Right hindlimb (tissue), 1 donor: ENCODE results near the gene CXXC5.
"Not testable (repeated sequence)": the region's sequence is repeated elsewhere in the genome, so short reads cannot be mapped to it uniquely, and the experiment has no call there.

Experiments
- DNase-seq: peaks from one replicate; pipeline ENCODE4 v3.0.0-alpha.2; 2018

The CXXC5 gene

GRCh38 chr5:139696894-139697658 is 48.9 kb downstream of the CXXC5 start:
- peak; percentile 95 for DNase-seq

- peak; percentile 95 for DNase-seq
Measured at GRCh38 chr5:139698490-139699146, 50.5 kb downstream of the CXXC5 start.

- peak; percentile 42 for DNase-seq
Measured at GRCh38 chr5:139699351-139699750, 51.2 kb downstream of the CXXC5 start.

GRCh38 chr5:139700711-139701055 is 52.5 kb downstream of the CXXC5 start:
- DNase-seq: peak; percentile 11

GRCh38 chr5:139701056-139701741 is 53.0 kb downstream of the CXXC5 start:
- DNase-seq: peak; percentile 30

- peak; percentile 2 for DNase-seq
Measured at GRCh38 chr5:139702548-139702947, 54.4 kb downstream of the CXXC5 start.

GRCh38 chr5:139704748-139705147 is 56.6 kb downstream of the CXXC5 start:
- DNase-seq: no peak

- no peak for DNase-seq
Measured at GRCh38 chr5:139705191-139705590, 57.0 kb downstream of the CXXC5 start.

- no peak for DNase-seq
Measured at GRCh38 chr5:139705655-139706587, 57.8 kb downstream of the CXXC5 start.

GRCh38 chr5:139707445-139708003 is 59.4 kb downstream of the CXXC5 start:
- no peak for DNase-seq

GRCh38 chr5:139708434-139708861 is 60.3 kb downstream of the CXXC5 start:
- no peak for DNase-seq

GRCh38 chr5:139708877-139709581 is 60.9 kb downstream of the CXXC5 start:
- peak; percentile 73 for DNase-seq

- DNase-seq: peak; percentile 79
Measured at GRCh38 chr5:139709582-139710318, 61.6 kb downstream of the CXXC5 start.

- peak; percentile 79 for DNase-seq
Measured at GRCh38 chr5:139710319-139711066, 62.3 kb downstream of the CXXC5 start.

GRCh38 chr5:139711067-139711905 is 63.1 kb downstream of the CXXC5 start:
- peak; percentile 77 for DNase-seq

- peak; percentile 60 for DNase-seq
Measured at GRCh38 chr5:139711906-139712224, 63.7 kb downstream of the CXXC5 start.

- no peak for DNase-seq
Measured at GRCh38 chr5:139712412-139712811, 64.3 kb downstream of the CXXC5 start.

GRCh38 chr5:139713898-139714297 is 65.7 kb downstream of the CXXC5 start:
- not testable (repeated sequence) for DNase-seq

- no peak for DNase-seq
Measured at GRCh38 chr5:139717221-139717620, 69.1 kb downstream of the CXXC5 start.
